Breast epithelium (tissue), 4 donors: Measurements from ENCODE around the gene CACNA1A. TPM values are rescaled to one million over a fixed set of nuclear protein-coding genes. Genes with fewer than 3 reads are reported as not detected.

ENCODE experiments used
- DNase-seq, 2 donors: peaks; one replicate each; pipeline ENCODE4 v3.0.0-alpha.2; 2019; ENCODE audit warnings: low spot score in 2 of 2
- H3K27ac ChIP-seq, 2 donors: fragments of 200-600 bp; sonication (generic) in 1 of 2; one replicate each; pipeline ENCODE4 v1.5.1; 2016 to 2019; ENCODE audit warnings: mild to moderate bottlenecking in 1 of 2
- H3K27me3 ChIP-seq, 2 donors: fragments of 200-600 bp; sonication (generic) in 1 of 2; one replicate each; pipeline versions ENCODE4 v1.5.1 to v1.6.0; 2017 to 2019; ENCODE audit warnings: control low read depth in 1 of 2, mild to moderate bottlenecking in 1 of 2
- H3K36me3 ChIP-seq: fragments of 200-600 bp; one replicate; pipeline ENCODE4 v1.5.1; 2019
- H3K4me1 ChIP-seq, 2 donors: fragments of 200-600 bp; sonication (generic); one replicate each; pipeline ENCODE4 v1.5.1; 2016 to 2019; ENCODE audit warnings: control low read depth in 1 of 2
- H3K4me3 ChIP-seq, 3 donors: fragments of 200-600 bp; sonication (generic); 1 replicate in 2 of 3; 2 replicates in 1 of 3; pipeline ENCODE4 v1.5.1; 2016 to 2019; ENCODE audit warnings: mild to moderate bottlenecking in 3 of 3, moderate library complexity in 2 of 3
- H3K9me3 ChIP-seq, 2 donors: fragments of 200-600 bp; sonication (generic) in 1 of 2; one replicate each; pipeline ENCODE4 v1.5.1; 2016 to 2019; ENCODE audit warnings: control low read depth in 1 of 2
- POLR2A ChIP-seq: fragments of 450-650 bp; IDR thresholded peaks from one replicate; pipeline ENCODE4 v1.6.1; 2016; ENCODE audit warnings: antibody characterized with exemption, mild to moderate bottlenecking, moderate library complexity
- POLR2AphosphoS5 ChIP-seq, 3 donors: sonication (generic); formaldehyde crosslinking; IDR thresholded peaks; one replicate each; pipeline ENCODE4 v1.6.1; 2017; ENCODE audit warnings: antibody characterized with exemption in 3 of 3
- intact Hi-C: fragments of 100-400 bp; cut with DNase I; formaldehyde crosslinking; loops from one replicate; pipeline ENCODE4 v1.15.1; 2023; ENCODE audit warnings: low total_unique reads
- total RNA-seq, 3 donors: library from RNA; depleted of rRNA; stranded (reverse); fragments of >200 nt; gene quantifications; one replicate each; pipeline ENCODE4 v1.1.0, GENCODE V29; 2016
- TF ChIP-seq, protein P1 (sequence below), 3 donors: fragments of 450-650 bp; IDR thresholded peaks; one replicate each; pipeline ENCODE4 v1.5.1; 2016 to 2017; ENCODE audit warnings: antibody characterized with exemption in 3 of 3, mild to moderate bottlenecking in 3 of 3, moderate library complexity in 3 of 3

The CACNA1A gene
- total RNA-seq, 3 donors from 2014 or later = 0.16 to 1.0 (median 0.33) TPM

DNA sequence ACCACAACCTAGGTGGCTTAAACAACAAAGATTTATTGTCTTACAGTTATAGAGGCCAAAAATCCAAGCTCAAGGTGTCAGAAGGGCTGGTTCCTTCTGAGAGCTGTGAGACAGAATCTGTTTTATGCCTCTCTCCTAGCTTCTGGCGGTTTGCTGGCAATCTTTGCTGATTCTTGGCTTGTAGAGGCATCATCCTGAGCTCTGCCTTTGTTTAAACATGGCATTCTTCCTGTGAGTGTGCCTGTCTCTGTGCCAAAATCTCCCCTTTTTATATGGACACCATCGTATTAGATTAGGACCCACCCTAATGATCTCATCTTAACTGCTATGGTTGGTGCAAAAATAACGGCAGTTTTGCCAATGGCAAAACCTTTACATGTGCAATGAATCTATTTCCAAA is 169.1 kb downstream of the CACNA1A start:
- intact Hi-C loops = loop anchor here (10.0 kb wide), 1 partner anchor 992 kb away; no protein-coding TSS in a partner anchor
- DNase-seq = no peak
- H3K27ac ChIP-seq = no peak overlapping the region
- no peaks in the 10 kb centered on the region for H3K36me3 ChIP-seq
- H3K27me3 ChIP-seq = no peaks in the 10 kb centered on the region
- TF ChIP-seq, protein P1, sequence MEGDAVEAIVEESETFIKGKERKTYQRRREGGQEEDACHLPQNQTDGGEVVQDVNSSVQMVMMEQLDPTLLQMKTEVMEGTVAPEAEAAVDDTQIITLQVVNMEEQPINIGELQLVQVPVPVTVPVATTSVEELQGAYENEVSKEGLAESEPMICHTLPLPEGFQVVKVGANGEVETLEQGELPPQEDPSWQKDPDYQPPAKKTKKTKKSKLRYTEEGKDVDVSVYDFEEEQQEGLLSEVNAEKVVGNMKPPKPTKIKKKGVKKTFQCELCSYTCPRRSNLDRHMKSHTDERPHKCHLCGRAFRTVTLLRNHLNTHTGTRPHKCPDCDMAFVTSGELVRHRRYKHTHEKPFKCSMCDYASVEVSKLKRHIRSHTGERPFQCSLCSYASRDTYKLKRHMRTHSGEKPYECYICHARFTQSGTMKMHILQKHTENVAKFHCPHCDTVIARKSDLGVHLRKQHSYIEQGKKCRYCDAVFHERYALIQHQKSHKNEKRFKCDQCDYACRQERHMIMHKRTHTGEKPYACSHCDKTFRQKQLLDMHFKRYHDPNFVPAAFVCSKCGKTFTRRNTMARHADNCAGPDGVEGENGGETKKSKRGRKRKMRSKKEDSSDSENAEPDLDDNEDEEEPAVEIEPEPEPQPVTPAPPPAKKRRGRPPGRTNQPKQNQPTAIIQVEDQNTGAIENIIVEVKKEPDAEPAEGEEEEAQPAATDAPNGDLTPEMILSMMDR (IDR thresholded peaks at IDR 0.05) = no peak
- no peak for TF ChIP-seq POLR2AphosphoS5 (IDR thresholded peaks at IDR 0.05)
- H3K4me1 ChIP-seq = no peaks in the 10 kb centered on the region
- H3K9me3 ChIP-seq = peaks cover 11 to 24% of the 10 kb centered on the region in 2 donors
- no peak overlapping the region for H3K4me3 ChIP-seq

GRCh38 chr19:13334801-13335481 is 171.3 kb downstream of the CACNA1A start:
- DNase-seq = no peak
- Histone ChIP-seq H3K27ac (no peak overlapping the region), H3K4me3 (no peak overlapping the region), H3K36me3 (no peaks in the 10 kb centered on the region), H3K27me3 (no peaks in the 10 kb centered on the region), H3K4me1 (no peaks in the 10 kb centered on the region), H3K9me3 (peaks cover 11 to 22% of the 10 kb centered on the region in 2 donors)
- no peak for TF ChIP-seq POLR2A
- TF ChIP-seq POLR2AphosphoS5 (IDR thresholded peaks at IDR 0.05) = no peak
- TF ChIP-seq, protein P1 (IDR thresholded peaks at IDR 0.05) = no peak
- intact Hi-C loops = loop anchor here (10.0 kb wide), 1 partner anchor 990 kb away; no protein-coding TSS in a partner anchor

DNA sequence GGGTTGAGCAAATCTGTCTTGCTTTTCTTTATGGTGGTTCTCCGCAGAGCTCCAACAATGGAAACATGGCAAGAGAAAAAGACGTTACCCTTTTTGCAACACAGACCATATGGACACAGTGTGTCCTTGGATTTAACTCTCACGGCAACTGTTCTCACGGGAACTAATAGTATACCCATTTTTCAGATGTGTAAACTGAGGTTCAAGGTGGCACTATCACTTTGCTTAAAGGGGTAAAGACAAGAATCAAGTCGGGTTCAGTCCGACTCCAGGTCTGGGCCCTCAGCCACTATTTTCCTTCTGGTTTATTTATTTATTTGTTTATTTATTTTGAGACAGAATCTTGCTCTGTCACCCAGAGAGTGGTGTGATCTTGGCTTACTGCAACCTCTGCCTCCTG is 176.0 kb downstream of the CACNA1A start:
- TF ChIP-seq POLR2A (no peak), POLR2AphosphoS5 (IDR thresholded peaks at IDR 0.05) (no peak)
- TF ChIP-seq, protein P1 (IDR thresholded peaks at IDR 0.05) = no peak
- H3K27me3 ChIP-seq = no peaks in the 10 kb centered on the region
- H3K27ac ChIP-seq = no peak overlapping the region
- no peaks in the 10 kb centered on the region for H3K9me3 ChIP-seq
- DNase-seq = no peak
- intact Hi-C loops = loop anchor here (10.0 kb wide), 1 partner anchor 985 kb away; no protein-coding TSS in a partner anchor
- no peaks in the 10 kb centered on the region for H3K36me3 ChIP-seq
- no peaks in the 10 kb centered on the region for H3K4me1 ChIP-seq
- no peak overlapping the region for H3K4me3 ChIP-seq

- Histone ChIP-seq H3K4me1 (no peaks in the 10 kb centered on the region), H3K27me3 (no peaks in the 10 kb centered on the region), H3K27ac (no peak overlapping the region), H3K36me3 (no peaks in the 10 kb centered on the region), H3K4me3 (no peak overlapping the region), H3K9me3 (no peaks in the 10 kb centered on the region)
- DNase-seq = no peak
- intact Hi-C loops = loop anchor here (10.0 kb wide), 1 partner anchor 985 kb away; no protein-coding TSS in a partner anchor
- TF ChIP-seq POLR2AphosphoS5 (IDR thresholded peaks at IDR 0.05) = no peak
- TF ChIP-seq, protein P1 (IDR thresholded peaks at IDR 0.05) = no peak
- TF ChIP-seq POLR2A = no peak
These were observed 176.5 kb downstream of the CACNA1A start for GRCh38 chr19:13329766-13330165.

DNA sequence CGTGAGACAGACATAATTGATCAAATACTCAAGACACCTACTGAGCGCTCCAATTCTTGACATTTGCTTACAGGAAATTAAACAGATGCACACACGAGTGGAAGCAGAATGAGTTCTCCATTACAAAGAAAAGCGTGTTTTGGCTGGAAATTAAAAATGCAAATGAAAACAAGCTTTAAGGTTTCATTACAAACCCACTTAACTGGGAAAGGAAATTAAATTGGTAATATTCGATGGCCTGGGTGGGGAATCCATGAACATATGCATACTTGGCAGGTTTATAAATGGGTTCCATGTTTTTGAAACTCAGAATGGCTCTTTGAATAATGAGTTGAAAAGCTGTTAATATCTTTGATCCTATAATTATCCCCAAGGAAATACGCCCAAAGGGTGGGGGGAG is 178.0 kb downstream of the CACNA1A start:
- intact Hi-C loops = no loop called here
- Histone ChIP-seq H3K4me1 (no peaks in the 10 kb centered on the region), H3K36me3 (no peaks in the 10 kb centered on the region), H3K27me3 (no peaks in the 10 kb centered on the region), H3K9me3 (peaks cover 0 to 6% of the 10 kb centered on the region in 2 donors), H3K27ac (no peak overlapping the region), H3K4me3 (no peak overlapping the region)
- TF ChIP-seq POLR2AphosphoS5 (IDR thresholded peaks at IDR 0.05) = no peak
- TF ChIP-seq, protein P1 (IDR thresholded peaks at IDR 0.05) = no peak
- TF ChIP-seq POLR2A = no peak
- no peak for DNase-seq
